Left lobe of liver (tissue), 2 donors: ENCODE data around the gene ADRA2A. TPM values are rescaled to one million over a fixed set of nuclear protein-coding genes. Genes with fewer than 3 reads are reported as not detected.

Experiments
- ATAC-seq: fragments of 200-7000 bp; cut with Tn5 transposase; one replicate; pipeline ENCODE4 v1.9.1; 2020; ENCODE audit warnings: mild to moderate bottlenecking, moderate library complexity
- DNase-seq: peaks from one replicate; pipeline ENCODE4 v3.0.0-alpha.2; 2020; ENCODE audit warnings: low spot score
- total RNA-seq: library from RNA; stranded (reverse); gene quantifications from one replicate; pipeline ENCODE4 v1.2.1, GENCODE V29; 2021
- donor health status: DM: no; HTN: no; CAD: no; lungs with moderate emphysema.
- donor health status: DM: no; HTN: yes; CAD: no.

ADRA2A gene
- total RNA-seq = 0.53 TPM

DNA sequence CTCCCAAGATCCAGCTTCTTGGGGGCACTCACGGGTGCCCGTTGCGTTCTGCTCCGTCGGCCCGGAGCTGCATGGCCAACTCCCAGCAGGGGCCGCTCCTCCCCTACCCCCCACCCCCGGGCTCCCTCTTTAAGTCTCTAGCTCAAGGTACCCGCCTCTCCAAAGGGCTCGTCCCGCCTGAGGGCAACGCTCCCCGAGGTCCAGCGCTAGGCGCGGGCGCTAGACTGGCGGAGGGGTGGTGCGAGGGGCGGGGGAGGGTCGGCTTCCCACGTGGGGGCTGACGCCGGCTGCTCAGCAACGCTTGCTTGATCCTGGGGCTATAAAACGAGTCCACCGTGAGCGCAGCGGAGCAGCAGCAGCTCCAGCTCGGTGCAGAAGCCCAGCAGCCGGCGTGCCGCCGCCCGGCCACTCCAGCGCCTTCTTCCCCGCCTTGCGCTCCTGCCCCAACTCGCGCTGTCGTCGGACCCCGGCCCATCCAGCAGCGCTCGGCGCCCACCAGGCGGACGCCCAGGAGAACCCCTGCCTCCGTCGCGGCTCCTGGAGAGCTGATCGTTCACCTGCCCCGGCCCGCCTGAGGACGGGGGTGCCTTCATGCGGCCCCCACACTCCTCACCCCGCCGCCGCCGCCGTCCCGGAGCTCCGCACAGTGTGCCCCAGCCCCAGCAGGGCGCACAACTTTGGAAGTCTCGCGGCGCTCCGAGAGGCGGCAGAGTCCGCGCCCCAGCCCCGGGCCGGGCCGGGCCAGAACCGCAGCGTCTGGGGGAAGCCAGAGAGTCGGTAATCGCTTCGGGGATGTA is at the start of gene ADRA2A:
Gene ADRA2A (plus strand): TSS at position 348 of the 797 bp plus-strand sequence. CDS start 968 bp downstream, outside the sequence.
- ATAC-seq = peak; percentile 68
- DNase-seq = no peak

DNA sequence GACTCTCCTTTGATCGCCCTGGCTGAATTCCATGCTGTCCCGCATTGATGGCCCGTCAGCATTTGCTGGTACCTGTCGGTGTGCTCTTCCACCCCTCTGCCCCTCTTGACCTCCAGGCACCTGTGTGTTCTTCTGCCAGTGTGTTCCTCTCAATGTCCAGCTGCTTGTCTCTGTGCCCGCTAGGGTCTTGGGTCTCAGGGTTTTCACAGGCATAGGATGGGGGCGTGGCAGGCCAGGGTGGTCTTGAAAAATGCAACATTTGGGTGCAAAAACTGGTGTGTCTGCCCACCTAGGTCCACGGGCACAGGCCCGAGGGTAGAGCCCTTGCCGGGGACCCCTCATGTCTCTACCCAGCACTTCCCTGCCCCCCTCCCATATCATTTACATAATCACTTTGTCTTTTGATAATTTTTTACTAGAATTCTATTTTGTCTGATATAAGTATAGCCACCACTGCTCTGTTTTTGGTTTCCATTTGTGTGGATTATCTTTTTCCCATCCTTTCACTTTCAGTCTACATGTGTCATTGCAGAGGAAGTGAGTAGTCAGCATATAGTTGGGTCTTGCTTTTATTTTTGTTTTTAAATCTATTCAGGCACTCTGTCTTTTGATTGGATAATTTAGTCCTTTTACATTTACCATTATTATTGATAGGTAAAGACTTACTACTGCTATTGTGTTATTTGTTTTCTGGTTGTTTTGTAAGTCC is 46.6 kb upstream of the ADRA2A start:
- DNase-seq (no peak), ATAC-seq (no peak)

DNA sequence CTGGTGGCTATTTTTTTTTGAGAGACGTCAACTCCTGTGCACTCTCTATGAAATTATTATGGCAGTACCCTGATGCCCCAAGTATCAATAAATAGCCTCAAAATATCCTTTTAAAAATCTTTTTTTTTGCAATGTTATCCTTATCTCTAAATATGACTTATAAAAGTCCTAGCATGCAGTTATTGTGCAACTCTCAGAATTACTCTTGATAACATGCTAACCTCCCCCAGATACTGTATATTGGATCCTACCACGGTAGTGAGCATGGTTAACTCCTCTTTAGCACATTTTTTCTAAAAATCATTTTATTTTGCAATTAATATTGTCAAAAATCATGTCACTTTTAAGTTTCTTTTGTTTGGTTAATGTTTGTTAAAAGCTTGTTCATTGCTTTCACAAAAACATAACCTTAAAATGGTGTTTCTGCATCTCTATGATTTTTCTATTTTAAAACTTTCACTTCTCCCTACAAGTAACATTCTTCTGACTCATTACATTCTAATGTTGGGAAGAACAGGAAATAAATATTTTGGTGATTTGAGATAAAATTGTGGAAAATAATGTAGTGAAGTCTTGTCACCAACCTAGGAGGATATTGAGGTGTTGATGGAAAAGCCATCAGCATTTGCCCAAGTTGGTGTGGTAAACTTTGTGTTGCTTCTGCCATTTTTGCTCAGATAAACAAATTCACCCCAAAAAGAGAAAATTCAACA is 42.1 kb upstream of the ADRA2A start:
- ATAC-seq (no peak), DNase-seq (no peak)

- no peak for ATAC-seq
- DNase-seq = no peak
Measured at GRCh38 chr10:111035542-111035941, 41.3 kb upstream of the ADRA2A start.

GRCh38 chr10:111037858-111038257 is 39.0 kb upstream of the ADRA2A start:
- DNase-seq (no peak), ATAC-seq (no peak)

- no peak for DNase-seq
- ATAC-seq = no peak
Measured at GRCh38 chr10:111039522-111039921, 37.3 kb upstream of the ADRA2A start.

DNA sequence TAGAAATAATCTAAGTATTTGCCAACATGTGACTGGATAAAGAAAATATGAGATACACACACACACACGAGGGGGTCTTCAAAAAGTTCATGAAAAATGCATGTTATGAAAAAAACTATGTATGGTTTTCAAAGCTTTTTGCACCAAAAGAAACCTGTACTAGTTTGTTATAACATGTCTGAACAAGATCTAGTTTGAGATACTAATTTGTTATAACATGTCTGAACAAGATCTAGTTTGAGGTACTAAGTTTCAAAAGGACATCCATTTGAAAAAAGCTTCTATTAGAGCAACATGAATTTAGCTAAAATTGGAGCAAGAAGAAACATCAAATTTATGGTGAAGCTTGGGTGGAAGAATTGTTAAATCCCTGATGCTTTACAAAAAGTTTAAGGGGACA is 19.8 kb upstream of the ADRA2A start:
- ATAC-seq (no peak), DNase-seq (no peak)

- ATAC-seq (no peak), DNase-seq (no peak)
Measured at GRCh38 chr10:111063471-111063870, 13.4 kb upstream of the ADRA2A start.

DNA sequence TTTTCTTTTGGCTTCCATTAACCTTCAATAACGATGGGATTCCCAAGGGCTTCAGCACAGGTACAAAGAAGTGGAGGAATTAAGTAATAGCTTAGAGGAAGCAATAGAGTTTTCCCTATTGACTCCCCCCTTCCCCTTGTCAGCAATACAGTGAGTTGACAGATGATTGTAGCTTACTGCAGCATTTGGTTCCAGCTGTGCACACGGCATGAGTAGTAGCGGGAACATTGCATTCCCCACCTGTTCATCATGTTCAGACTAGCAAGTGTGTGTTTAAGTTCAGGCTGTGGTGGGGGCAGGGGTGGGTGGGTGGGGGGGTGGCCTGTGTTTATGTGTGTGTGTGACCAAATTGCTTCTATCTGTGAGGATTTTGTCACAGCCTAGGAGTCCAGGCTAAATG is 4.6 kb upstream of the ADRA2A start:
- no peak for DNase-seq
- ATAC-seq = no peak

DNA sequence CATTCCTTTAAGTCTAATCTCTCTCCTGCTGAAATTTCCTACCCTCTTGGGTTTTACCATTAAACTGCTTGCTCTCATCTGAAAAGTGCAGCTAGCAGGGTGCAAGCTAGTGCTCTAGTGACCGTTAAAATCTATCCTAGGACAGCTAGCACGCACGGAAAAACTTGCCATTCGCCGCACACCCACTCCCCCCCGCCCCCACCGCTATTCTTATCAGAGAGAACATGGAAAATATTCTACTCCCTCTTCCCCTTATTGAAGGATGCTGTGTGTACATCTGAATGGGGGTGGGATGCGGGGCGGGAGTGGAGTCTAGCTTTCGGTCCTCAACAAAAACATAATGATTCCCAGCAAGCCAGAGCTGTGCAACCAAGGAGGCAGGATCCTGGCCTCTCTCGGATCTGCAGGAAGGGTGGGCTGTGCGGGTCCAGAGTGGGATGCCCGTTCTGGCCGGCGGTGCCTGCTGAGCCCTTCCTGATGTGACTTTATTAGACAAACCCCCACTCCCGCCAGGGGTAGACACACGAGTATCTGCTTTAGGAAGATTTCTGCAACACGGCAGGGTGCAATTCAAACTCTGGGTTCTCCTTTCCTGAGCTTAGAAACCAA is 1.1 kb upstream of the ADRA2A start:
- no peak for ATAC-seq
- no peak for DNase-seq

GRCh38 chr10:111076191-111076681 is 593 bp upstream of the ADRA2A start:
- ATAC-seq = peak; percentile 90
- DNase-seq = peak; percentile 65

DNA sequence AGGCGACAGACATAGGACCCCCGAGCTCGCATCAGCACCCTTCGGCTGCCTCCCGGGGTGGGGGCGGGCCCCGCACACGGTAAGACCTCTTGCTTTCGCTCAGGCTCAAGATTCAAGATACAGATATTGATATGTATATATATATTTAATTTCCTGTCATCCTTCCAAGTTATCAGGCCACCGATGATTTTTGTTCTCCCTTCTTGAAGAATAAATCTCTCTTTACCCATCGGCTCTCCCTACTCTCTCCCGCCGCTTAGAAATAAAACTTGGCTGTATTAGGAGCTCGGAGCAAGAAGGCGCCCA is 603 bp downstream of the ADRA2A start:
- DNase-seq (no peak), ATAC-seq (no peak)

GRCh38 chr10:111077785-111078504 is 1.1 kb downstream of the ADRA2A start:
- ATAC-seq = peak; percentile 58
- peak; percentile 55 for DNase-seq

- DNase-seq = no peak
- no peak for ATAC-seq
Measured at GRCh38 chr10:111078505-111079185, 1.8 kb downstream of the ADRA2A start.

DNA sequence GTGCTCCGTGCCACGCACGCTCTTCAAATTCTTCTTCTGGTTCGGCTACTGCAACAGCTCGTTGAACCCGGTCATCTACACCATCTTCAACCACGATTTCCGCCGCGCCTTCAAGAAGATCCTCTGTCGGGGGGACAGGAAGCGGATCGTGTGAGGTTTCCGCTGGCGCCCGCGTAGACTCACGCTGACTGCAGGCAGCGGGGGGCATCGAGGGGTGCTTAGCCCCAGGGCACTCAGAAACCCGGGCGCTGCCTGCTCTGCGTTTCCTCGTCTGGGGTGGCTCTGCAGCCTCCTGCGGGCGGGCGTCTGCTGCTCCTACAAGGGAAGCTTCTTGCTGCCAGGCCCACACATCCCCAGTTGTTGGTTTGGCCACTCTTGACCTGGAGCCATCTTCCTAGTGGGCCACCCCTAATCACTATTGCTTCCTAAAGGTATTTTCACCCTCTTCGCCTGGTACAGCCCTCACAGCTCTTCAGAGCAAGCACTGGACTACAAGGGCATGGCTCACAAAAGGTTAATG is 2.5 kb downstream of the ADRA2A start:
- DNase-seq = no peak
- ATAC-seq = no peak

- no peak for DNase-seq
- no peak for ATAC-seq
Measured at GRCh38 chr10:111079781-111080180, 3.0 kb downstream of the ADRA2A start.

DNA sequence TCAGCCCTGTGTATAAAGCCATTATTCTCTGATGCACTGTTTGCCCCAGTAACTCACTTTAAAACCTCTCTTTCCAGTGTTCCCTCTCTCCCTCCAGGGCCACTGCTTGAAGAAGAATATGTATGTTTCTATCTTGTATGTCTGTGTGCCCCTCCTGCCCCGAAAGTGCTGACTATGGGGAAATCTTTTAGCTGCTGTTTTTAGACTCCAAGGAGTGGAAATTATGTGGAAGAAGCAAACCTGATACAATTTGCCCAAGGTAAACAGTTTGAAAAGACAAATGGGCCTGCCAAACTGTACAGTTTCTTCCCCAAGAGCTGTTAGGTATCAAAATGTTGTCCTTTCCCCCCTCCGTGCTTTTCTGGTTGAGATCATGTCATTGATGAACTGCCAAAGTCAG is 3.4 kb downstream of the ADRA2A start:
- DNase-seq = no peak

DNA sequence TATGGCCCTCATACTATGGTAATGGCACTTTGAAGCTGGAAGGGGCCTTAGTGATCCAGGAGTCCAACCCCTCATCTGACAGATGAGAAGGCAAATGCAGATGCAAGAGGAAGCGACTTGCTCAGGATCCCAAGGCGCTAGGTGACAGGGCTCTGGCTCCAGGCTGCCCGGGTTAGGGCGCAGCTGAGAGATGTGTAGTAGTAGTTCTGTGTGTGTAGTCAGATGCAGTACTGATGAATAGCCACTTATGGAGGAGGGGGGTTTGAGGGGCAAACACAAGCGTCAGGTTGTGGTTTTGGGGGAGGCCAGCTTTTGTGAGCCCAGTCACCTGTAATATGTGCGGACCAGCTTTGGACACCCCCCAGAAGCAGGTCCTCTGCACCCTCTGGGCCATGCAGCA is 4.8 kb downstream of the ADRA2A start:
- DNase-seq (no peak), ATAC-seq (no peak)

More for the DNA sequence above, 3.4 kb downstream of the ADRA2A start:
- no peak for ATAC-seq

DNA sequence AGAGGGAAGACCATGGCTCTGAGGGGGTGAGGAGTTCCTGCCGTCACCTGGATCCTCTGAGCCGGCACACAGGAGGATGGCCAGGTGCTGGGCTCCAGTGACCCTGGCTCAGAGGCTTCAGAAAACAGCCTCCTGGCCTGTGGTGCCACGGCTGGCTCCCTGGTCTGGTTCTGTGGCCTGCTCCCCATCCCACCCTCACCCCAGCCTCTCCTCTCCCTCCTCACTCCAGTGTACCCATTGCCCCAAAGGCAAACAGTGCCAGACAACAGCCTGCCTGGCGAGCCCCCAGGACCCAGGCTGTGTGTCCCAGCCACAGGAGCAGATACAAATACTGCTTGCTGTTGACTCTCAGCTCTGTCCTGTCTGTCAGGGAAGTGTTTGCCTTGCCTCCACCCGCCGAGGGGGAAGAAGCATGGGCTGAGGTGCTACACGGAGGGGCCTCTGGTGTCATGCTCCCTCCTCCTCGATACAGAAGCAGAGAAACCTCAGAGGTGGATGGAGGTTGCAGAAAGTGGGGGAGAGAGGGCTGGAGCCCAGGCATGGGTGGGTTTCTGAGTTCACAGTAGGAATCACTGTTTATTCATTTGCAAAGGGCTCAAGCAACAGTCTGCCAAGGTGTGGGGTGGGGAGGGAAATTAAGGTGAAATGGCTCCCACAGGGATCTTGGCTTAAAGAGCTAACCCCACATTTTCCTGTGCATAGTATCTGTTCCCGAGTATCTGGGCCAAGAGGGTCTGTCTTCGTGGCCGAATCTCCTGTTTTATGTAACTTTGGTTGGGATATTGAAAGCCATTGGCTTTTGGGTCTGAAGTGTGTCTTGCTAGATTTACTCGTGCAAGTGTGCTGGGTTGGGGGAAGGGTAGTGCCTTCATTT is 5.5 kb downstream of the ADRA2A start:
- peak; percentile 32 for DNase-seq
- ATAC-seq = no peak
